Measurements from ENCODE around the gene PHOX2A. TPM values are rescaled to one million over a fixed set of nuclear protein-coding genes. Genes with fewer than 3 reads are reported as not detected.
"Not testable (repeated sequence)": the region's sequence is repeated elsewhere in the genome, so short reads cannot be mapped to it uniquely, and the experiment has no call there.

The PHOX2A gene
- total and polyA plus RNA-seq, 10 donors = 0.33 TPM; not detected in 9

GRCh38 chr11:72278905-72279304 is 34.9 kb upstream of the PHOX2A start:
- Histone ChIP-seq H3K4me3 (no peak overlapping the region), H3K4me1 (no peaks in the 10 kb centered on the region)
- intact Hi-C loops (cut with DNase I; ENCODE audit: low total_unique reads) = no loop called here

GRCh38 chr11:72274435-72274834 is 30.5 kb upstream of the PHOX2A start:
- TF ChIP-seq CTCF (IDR thresholded peaks at IDR 0.05 in 8 of 11, conservative IDR thresholded peaks at IDR 0.05 in 3 of 11) = no peak
- no peaks in the 10 kb centered on the region for H3K9me3 ChIP-seq
- H3K27ac ChIP-seq = no peak overlapping the region
- H3K4me1 ChIP-seq = peaks cover 0 to 5% (median 0%) of the 10 kb centered on the region in 6 donors
- no peak overlapping the region for H3K4me3 ChIP-seq
- H3K36me3 ChIP-seq = no peaks in the 10 kb centered on the region
- intact Hi-C loops (cut with DNase I; ENCODE audit: low total_unique reads) = no loop called here
- peaks cover 0 to 8% (median 0%) of the 10 kb centered on the region in 7 donors for H3K27me3 ChIP-seq (replicated peaks in 1 of 7)
- DNase-seq = no peak
- WGBS, 5 donors = 60 to 93% (median 71%) methylated on average over 6 of the region's 6 CpGs

More at GRCh38 chr11:72278905-72279304, 34.9 kb upstream of the PHOX2A start:
- TF ChIP-seq POLR2A (IDR thresholded peaks at IDR 0.05) (no peak), CTCF (IDR thresholded peaks at IDR 0.05 in 8 of 11, conservative IDR thresholded peaks at IDR 0.05 in 3 of 11) (no peak), POLR2AphosphoS5 (IDR thresholded peaks at IDR 0.05) (no peak)
- H3K36me3 ChIP-seq = no peaks in the 10 kb centered on the region
- peaks cover 0 to 20% (median 0%) of the 10 kb centered on the region in 7 donors for H3K27me3 ChIP-seq (replicated peaks in 1 of 7)
- DNase-seq = no peak
- H3K9me3 ChIP-seq = no peaks in the 10 kb centered on the region
- no peak overlapping the region for H3K27ac ChIP-seq

DNA sequence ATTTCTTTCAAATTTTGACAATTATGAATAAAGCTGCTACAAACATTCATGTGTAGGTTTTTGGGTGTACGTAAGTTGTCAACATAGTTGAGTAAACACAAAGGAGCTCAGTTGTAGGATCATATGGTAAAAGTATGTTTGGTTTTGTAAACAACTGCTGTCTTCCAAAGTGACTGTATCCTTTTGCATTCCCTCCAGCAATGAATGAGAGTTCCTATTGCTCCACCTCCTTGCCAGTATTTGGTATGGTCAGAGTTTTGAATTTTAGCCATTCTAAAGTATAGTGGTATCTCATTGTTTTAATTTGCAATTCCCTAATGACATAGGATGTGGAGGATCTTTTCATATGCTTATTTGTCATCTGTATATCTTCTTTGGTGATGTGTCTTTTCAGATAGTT is 28.0 kb upstream of the PHOX2A start:
- DNase-seq = no peak
- peaks cover 0 to 8% (median 0%) of the 10 kb centered on the region in 7 donors for H3K27me3 ChIP-seq (replicated peaks in 1 of 7)
- no peaks in the 10 kb centered on the region for H3K9me3 ChIP-seq
- no peaks in the 10 kb centered on the region for H3K36me3 ChIP-seq
- no peak overlapping the region for H3K4me3 ChIP-seq
- WGBS, 5 donors = 91 to 100% (median 96%) methylated on average over 1 of the region's 1 CpG
- intact Hi-C loops (cut with DNase I; ENCODE audit: low total_unique reads) = no loop called here
- no peak for TF ChIP-seq POLR2A (IDR thresholded peaks at IDR 0.05)
- TF ChIP-seq CTCF (IDR thresholded peaks at IDR 0.05 in 8 of 11, conservative IDR thresholded peaks at IDR 0.05 in 3 of 11) = no peak
- TF ChIP-seq POLR2AphosphoS5 (IDR thresholded peaks at IDR 0.05) = no peak
- no peak overlapping the region for H3K27ac ChIP-seq
- peaks cover 0 to 6% (median 0%) of the 10 kb centered on the region in 6 donors for H3K4me1 ChIP-seq

GRCh38 chr11:72267956-72268617 is 24.1 kb upstream of the PHOX2A start:
- Histone ChIP-seq H3K9me3 (no peaks in the 10 kb centered on the region), H3K36me3 (no peaks in the 10 kb centered on the region), H3K4me1 (peaks cover 0 to 6% (median 0%) of the 10 kb centered on the region in 6 donors), H3K27ac (no peak overlapping the region), H3K4me3 (no peak overlapping the region), H3K27me3 (replicated peaks in 1 of 7) (peaks cover 0 to 23% (median 0%) of the 10 kb centered on the region in 7 donors)
- DNase-seq = no peak
- TF ChIP-seq POLR2A (IDR thresholded peaks at IDR 0.05) = no peak
- intact Hi-C loops (cut with DNase I; ENCODE audit: low total_unique reads) = no loop called here
- 73 to 93% (median 84%) methylated on average over 2 of the region's 2 CpGs for WGBS, 5 donors

DNA sequence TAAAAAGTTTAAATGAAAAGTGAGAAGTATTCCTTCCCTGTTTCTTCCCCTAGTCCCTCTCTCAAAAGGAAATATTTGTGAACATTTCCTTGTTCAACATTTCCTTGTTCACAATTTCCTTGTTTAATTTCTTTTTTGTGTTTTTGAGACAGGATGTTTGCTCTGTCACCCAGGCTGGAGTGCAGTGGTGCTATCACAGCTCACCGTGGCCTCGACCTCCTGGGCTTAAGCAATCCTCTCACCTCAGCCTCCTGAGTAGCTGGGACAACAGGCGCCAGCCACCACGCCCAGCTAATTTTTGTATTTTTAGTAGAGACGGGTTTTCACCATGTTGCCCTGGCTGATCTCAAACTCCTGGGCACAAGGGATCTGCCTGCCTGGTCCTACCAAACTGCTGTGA is 23.0 kb upstream of the PHOX2A start:
- H3K27ac ChIP-seq; H3K9me3 ChIP-seq; intact Hi-C loops (cut with DNase I; ENCODE audit: low total_unique reads); H3K4me3 ChIP-seq; DNase-seq; H3K4me1 ChIP-seq; H3K36me3 ChIP-seq: not testable (repeated sequence)
- 72 to 85% (median 74%) methylated on average over 5 of the region's 5 CpGs for WGBS, 5 donors
- peaks cover 0 to 29% (median 0%) of the 10 kb centered on the region in 7 donors for H3K27me3 ChIP-seq (replicated peaks in 1 of 7)

Data from spleen (tissue), 11 donors.